Fibroblast of mammary gland (primary cell): ENCODE measurements around the gene AKAP5.

Source experiments
- DNase-seq: peaks from one replicate; pipeline ENCODE4 v3.0.0-alpha.2; 2010; ENCODE audit warnings: low read depth
- H3K4me3 ChIP-seq: 2 replicates; pipeline ENCODE4 v1.5.1; 2011; ENCODE audit warnings: low read depth, mild to moderate bottlenecking, low read length, moderate library complexity; ENCODE audit not compliant: control insufficient read depth
- CTCF ChIP-seq: conservative IDR thresholded peaks from 2 replicates; pipeline ENCODE4 v1.5.1; 2011; ENCODE audit warnings: low read depth, low read length, inconsistent platforms; ENCODE audit not compliant: control insufficient read depth, insufficient read depth

Gene AKAP5

GRCh38 chr14:64467101-64467500 is 1.8 kb downstream of the AKAP5 start:
- no peak for DNase-seq
- TF ChIP-seq CTCF, result no peak
- H3K4me3 ChIP-seq, result no peak overlapping the region

- TF ChIP-seq CTCF, result no peak
- no peak overlapping the region for H3K4me3 ChIP-seq
- no peak for DNase-seq
These were observed 2.3 kb downstream of the AKAP5 start for GRCh38 chr14:64467566-64467965.

DNA sequence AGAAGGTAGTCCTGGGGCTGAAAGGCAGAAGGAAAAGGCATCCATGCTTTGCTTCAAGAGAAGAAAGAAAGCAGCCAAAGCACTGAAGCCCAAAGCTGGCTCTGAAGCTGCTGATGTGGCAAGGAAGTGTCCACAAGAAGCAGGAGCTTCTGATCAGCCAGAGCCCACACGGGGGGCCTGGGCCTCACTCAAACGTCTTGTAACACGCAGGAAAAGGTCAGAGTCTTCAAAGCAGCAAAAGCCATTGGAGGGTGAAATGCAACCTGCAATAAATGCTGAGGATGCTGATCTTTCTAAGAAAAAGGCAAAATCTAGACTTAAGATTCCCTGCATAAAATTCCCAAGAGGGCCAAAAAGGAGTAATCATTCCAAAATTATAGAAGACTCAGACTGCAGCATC is 3.2 kb downstream of the AKAP5 start:
- no peak for DNase-seq
- no peak overlapping the region for H3K4me3 ChIP-seq
- no peak for TF ChIP-seq CTCF

DNA sequence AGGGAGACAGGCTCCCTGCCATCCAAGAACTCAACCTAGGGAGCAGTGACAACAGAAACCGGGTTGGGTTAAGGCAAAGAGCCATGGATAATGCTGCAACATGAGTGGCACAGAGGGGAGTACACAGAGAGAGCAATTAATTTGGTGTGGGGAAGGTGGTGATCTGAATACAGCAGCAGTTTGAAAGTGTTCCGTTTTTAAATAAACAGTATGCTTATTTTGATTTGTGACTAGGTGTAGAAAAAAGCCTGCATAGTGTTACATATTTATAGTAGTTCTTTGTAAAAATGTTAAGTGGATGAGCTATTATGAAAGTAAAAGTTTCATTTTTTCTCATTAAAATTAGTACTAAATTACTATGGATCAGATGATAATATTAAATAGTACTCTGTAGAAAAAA is 8.7 kb downstream of the AKAP5 start:
- no peak overlapping the region for H3K4me3 ChIP-seq
- DNase-seq, result no peak
- no peak for TF ChIP-seq CTCF

- H3K4me3 ChIP-seq, result no peak overlapping the region
- TF ChIP-seq CTCF, result no peak
- DNase-seq, result no peak
These were observed 9.4 kb downstream of the AKAP5 start for GRCh38 chr14:64474698-64475097.

DNA sequence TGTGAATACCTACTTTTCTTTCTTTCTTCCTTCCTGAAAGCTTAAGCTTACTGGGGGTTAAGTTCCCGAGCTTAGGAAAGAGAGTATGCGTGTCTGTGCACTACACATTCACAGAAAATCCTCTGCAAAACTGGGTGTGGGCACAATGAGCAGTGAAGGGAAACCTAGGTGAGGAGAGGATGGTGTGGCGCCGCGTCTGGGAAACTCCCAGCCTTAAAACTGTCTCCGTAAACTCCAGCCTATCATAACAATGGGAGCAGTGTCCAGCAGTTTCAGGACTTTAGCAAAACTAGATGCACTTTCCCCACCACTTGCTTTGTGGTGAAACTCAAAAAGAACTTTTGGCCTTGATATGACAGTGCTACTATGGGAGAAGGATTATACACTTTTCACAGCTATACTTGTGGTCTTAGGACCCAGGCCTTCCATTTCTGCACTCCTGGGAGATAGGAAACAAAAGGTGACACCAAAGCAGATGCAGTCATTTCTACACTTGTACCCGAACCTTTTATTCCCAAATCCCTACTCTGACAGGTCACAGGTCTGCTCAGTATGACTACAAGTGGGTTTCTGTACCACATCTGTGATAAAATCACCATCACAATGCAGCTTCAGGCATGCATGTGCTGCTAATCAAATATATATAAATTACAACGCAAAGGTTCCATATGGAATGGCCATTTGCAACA is 10.4 kb downstream of the AKAP5 start:
- TF ChIP-seq CTCF, result no peak
- H3K4me3 ChIP-seq, result no peak overlapping the region
- DNase-seq, result no peak

DNA sequence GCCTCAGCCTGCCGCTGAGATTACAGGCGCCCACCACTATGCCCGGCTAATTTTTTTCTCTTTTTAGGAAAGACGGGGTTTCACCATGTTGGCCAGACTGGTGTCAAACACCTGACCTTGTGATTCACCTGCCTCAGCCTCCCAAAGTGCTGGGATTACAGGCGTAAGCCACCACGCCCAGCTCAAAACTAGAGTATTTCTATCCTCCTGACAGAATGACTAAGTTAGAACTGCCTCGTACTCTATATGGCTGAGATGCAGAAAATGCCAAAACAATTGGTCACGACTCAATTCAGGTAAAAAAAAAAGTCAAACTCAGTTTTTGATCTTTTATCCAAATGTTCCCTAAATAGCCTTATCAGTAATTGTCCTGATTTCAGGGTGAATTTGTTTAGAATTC is 11.1 kb downstream of the AKAP5 start:
- no peak overlapping the region for H3K4me3 ChIP-seq

More for the DNA sequence above, 11.1 kb downstream of the AKAP5 start:
- DNase-seq, result no peak
- no peak for TF ChIP-seq CTCF
